Measurements from ENCODE around the gene HMGB1.

The HMGB1 gene

DNA sequence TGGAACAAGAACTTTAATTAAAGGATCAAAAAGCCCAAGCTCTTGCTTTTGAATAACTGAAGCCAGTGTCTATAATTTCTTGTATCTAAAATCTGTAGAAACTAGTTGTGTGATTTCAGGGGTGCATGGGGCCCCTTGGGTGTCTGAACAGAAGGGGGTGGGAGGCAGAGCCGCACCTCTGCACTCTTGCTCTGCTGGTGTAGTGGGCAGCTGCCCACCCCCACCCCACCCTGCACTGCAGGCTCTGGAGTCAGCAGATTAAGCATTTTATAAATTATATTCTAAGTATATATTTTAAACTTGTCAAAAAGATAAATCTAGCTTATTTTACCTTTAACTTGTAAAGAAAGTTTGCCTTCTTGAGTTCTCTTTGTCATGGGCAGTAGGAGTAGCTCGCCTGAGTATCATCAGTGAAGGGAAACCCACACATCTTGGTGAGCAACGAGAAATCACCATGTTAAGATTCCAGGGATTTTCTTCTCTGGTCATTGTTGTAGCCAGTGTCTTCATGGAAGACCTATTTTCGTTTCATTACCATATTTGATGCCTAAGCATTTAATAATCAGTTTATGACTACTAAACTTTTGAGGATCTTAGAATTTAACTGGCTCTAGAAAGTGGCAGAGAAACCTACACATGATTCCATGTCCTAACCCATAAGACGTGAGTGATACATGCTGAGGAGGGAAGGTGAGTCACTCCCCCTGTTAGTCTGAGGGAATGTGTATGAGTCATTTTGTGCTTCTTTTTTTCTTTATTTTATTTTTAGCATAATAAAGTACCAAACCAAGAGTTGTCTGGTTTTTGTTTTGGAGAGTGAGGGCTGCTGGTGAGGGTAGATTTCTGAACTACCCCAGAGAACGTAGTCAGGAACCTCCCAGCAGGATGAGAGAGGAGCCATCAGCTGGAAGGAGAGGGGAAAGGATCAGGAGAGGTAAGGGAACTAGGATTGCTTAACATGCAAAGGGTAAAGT is 35.7 kb downstream of the HMGB1 start:
- peak; percentile 40 to 54 for DNase-seq

DNA sequence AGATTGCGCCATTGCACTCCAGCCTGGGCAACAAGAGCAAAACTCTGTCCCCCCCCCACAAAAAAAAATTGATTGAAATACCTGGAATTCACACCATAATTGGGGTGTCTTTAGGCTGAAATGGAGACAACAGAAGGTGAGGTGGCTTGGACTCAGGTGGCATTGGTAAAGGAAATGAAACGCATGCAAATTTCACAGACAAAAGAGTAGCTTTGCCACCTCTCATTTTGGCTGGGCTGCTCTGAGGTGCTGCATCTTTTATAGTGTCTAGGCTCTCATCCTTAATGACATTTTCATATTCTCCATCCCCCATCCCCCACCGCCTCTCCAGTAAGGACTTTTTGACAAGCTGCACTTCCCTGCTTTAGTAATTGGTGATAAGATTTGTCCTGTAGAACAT is 36.5 kb downstream of the HMGB1 start:
- no peak for DNase-seq

DNA sequence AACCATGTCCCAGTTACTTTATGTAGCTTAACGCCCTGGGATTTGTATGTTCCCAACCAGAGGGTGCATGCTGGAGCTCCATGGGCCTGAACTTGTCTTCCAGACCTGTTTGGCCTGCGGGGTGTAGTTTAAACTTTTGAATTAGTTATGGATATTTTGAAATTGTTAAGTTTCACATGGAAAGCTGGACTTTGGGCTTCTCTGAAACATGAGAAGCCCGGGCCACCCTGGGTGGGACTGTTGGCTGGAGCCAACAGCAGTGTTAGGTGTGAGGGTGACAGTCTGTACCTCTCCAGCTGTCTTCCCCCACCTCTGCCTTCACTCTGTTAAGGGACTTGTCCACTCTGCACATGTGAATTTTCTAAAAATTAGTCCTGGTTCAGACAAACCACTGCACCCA is 41.8 kb downstream of the HMGB1 start:
- DNase-seq, result no peak

DNA sequence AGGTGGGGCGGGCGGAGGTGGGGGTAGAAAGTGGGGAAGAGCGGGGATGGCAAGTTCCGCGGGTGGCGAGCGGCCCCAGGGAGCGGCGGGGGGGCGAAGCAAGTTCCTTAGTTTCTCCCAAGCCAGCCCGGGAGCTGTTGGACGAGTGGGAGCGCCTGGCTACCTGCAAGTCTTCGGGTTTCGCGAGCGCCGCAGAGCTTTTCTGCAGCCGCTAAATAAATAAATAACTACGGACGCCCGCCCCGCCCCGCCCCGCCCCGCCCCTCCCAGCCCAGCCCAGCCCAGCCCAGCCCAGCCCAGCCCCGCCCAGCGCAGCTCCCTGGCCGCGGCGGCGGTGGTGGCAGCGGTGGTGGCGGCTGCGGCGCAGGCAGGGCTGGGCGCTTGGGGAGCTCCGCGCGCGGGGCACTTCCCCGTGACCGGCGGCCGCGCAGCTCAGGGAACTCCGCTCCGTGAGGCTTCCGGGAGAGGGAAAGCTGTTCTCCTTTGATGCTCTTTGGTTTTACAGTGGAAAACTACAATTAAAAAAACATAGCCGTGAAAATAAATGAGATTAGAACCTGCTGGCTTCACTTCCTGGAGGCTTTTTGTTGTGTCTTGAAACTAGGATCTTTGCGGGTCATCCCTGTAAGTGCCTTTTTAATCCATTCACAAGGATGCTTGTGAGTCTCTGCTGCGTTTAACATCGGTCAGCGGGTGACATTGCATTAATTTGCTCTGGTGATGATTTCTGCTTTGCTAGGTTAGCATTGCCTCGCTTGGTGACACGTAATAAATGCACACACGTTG is 43.5 kb downstream of the HMGB1 start, which contains the start of gene UBE2L5:
TSS of gene UBE2L5 (plus strand) at position 440 of the 786 bp plus-strand sequence. CDS start 5,498 bp downstream, outside the sequence.
- peak; percentile 44 to 68 for DNase-seq

DNA sequence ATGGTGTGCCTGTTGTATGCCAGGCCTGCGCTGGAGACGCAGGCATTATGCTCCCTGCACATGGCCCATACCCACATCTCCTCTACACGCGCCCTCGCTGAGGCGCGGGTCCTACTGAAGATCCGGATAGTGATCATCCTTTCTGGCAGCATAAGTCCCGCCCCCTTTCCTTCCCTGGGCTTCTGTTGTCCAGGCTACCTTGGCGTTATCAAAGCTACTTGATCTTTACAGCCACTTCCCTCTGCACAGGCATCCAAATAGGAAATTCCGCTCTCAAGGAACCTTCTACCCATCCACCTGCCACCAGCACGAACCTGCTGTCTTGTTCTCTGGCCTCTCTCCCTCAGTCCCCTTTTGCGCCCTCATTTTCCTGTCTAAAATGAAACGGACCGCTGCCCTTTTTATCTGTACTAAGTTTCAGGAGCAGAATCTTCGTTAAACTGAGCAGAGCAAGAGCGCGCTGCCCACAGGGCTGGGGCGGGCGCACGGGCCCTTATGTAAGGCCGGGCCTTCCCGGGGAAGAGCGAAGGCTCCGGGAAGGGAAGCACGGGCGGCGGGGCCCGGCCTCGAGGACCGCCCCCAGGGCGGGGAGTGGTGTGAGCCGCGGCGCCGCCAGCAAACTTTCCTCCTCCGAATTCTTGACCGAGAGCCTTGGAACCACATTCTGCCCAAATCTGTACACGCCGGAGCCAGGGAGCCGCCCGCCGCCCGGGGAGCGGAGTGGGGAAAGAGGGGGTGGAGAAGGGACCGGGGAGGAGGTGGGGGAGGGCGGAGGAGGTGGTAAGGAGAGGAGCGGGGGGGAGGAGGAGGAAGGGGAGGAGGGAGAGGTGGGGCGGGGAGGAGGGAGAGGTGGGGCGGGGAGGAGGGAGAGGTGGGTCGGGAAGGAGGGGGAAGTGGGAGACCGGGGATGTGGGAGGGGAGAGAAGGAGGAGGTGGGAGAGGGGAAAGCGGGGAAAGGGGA is 44.4 kb downstream of the HMGB1 start:
- peak; percentile 49 to 51 for DNase-seq

DNA sequence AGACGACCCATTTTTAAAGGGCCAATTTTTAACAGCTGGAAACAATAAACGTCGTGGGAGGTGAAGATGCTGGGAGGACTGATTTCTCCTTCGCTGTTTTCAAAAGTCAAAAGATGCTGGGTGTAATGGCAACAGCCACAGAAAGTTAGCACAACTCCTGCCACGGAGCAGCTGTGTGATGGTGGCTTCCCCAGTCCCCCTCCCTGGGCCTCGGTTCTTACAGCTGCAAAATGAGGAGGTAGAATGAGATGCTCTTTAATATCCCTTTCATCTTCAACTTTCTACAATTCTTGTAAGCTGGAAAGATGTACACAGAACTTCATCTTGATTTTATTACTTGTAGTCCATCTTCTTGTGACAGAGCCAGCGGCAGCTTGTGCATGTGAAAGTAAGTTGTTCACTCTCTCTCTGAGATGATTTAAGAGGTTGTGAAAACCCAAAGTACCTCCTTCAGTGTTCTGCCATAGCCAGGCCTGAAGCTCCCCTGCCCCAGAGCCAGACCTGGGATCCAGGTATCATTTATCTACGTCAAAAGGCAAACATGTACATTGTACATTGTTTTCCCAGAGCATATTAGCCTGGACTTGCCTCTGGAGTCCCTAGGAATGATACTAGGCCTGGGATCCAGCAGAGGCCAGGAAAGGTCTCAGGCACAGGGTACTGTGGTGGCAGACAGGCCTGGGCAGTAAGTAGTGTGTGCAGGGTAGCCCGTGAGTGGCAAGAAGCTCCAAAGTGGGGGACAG is 46.8 kb downstream of the HMGB1 start:
- DNase-seq, result no peak

DNA sequence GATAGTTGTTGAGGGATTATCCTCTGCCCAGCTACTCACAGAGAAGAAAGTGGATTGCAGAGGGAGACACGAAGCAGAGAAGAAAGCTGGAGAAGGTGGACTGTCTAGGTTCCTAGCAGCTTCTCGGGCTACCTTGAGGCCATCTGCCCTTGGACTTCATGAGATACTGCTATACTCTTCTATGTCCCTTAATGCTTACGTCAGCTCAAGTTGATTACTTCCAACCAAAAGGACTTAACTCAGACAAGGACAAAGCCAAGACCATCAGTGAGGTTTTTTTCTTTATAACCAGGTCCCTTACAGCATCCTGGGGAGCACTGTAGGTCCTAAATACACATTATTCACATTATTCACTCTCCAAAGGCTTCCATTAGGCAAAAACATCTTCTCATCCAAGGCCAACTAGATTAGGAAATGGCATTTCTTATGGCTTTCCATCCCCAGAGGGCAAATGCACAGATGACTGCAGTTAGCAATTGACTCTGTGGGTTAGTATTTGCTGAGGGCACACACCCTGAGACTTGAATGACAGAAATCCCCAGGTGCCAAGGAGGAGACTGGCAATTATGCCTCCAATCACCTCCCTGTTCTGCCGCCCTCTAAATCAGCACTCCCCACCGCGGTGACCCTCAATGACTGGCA is 47.5 kb downstream of the HMGB1 start:
- DNase-seq, result no peak

DNA sequence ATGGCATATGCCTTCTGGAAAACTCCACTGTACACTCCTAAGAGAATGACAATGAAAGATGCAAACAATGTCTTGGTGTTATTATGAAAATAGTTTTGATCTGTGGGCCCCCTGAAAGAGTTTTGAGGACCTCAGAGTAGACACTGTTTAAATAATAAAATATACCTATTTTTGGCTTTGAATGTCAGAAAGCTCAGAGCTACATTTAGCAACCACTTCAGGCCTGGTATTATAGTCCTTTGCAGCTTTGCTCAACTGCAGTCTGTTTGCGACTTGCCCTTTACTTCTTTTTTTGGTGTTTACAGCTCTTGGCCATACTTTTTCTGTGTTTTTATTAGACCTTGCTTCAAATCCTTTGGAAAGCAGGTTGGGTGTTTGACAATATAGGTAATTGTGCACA is 49.3 kb downstream of the HMGB1 start:
- no peak for DNase-seq

DNA sequence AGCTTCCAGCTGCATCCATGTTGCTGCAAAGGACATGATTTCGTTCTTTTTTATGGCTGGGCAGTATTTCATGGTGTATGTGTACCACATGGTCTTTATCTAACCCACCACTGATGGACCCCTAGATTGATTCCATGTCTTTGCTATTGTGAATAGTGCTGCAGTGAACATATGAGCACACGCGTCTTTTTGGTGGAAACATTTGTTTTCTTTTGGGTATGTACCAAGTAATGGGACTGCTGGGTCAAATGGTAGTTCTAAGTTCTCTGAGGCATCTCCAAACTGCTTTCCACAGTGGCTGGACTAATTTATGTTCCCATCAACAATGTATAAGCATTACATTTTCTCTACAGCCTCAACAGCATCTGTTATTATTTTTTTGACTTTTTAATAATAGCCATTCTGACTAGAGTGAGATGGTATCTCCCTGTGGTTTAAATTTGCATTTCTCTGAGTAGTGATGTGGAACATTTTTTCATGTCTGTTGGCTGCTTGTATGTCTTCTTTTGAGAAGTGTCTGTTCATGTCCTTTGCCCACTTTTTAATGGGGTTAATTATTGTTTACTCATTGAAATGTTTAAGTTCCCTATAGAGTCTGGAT is 50.2 kb downstream of the HMGB1 start:
- DNase-seq, result no peak

DNA sequence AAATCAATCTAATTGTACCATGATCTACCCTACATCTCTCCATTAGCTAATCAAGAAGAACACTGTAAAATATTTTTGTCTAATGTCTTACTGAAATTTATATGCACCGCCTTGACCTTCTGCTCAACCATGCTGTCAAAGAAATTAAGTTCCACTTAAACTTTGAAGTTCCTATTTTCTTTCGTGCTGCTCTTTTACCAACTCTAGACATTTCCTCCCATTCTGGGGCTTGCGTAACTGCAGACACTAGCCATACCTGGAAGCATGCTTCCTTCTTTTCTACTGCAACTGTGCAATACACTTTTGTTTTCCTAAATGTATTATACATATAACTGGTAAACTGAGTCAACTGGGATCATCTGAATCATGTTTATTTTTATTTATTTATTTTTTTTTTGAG is 51.9 kb downstream of the HMGB1 start:
- DNase-seq, result no peak

DNA sequence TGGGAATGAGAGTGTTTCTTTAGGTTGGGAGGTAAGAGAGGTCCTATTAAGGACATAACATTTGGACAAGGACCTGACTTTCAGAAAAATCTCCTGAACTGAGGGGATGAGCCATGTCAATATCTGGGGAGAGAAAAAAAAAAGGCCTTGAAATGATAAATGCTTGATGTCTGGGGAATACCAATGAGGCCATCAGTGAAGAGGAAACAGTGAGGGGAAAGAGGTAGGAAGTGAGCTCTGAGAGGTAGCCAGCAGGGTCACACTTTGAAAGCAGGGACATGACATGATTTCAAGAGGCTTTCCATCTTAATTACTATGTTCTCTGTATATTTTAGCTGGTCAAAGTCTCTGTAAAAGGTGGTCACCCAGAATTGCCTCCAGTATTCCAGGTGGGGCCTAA is 53.4 kb downstream of the HMGB1 start:
- no peak for DNase-seq

DNA sequence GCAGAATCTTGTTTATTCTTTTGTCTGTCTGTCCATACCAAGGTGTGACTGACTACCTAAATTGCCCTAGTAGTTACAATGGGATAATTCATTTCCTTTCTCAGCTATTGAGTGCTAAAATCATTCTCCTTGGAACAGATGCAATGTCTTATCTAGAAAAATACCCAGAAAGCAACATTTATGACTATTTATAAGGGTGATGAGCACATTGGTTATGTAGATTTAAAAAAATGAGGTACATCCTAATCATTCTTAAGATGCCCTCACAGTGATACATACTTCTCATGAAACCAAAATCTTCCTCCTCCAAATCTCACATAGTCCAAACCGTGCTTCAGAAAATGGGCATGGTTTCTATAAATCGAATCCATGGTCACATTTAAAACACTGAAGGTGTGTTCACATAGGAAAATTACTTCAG is 55.0 kb downstream of the HMGB1 start:
- no peak for DNase-seq

DNA sequence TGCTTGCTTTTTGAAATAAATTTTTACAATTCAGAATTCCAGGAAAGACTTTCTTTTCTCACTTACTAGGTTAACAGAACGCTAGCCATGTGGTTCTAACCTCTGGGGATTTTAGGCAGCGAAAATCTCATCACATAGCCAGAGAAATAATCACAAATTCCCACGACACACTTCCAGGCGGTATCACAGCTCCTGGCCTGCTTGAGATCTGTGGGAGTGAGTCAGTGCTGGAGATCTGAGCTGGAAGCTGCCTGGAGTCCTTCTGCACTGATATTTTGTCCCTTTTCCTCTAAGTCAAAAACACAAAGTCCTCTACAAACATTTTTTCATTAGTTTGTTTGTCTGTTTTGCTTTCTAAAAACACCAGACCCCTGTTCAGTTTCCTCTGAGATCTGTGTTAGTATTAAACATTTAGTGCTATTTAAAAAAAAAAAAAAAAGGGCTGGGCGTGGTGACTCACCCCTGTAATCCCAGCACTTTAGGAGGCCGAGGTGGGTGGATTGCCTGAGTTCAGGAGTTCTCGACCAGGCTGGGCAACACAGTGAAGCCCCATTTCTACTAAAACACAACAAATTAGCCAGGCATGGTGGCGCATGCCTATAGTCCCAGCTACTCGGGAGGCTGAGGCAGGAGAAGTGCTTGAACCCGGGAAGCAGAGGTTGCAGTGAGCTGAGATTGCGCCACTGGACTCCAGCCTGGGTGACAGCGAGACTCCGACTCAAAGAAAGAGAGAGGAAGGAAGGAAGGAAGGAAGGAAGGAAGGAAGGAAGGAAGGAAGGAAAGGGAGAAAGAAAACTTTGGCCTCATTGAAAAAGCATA is 55.6 kb downstream of the HMGB1 start:
- DNase-seq, result no peak

DNA sequence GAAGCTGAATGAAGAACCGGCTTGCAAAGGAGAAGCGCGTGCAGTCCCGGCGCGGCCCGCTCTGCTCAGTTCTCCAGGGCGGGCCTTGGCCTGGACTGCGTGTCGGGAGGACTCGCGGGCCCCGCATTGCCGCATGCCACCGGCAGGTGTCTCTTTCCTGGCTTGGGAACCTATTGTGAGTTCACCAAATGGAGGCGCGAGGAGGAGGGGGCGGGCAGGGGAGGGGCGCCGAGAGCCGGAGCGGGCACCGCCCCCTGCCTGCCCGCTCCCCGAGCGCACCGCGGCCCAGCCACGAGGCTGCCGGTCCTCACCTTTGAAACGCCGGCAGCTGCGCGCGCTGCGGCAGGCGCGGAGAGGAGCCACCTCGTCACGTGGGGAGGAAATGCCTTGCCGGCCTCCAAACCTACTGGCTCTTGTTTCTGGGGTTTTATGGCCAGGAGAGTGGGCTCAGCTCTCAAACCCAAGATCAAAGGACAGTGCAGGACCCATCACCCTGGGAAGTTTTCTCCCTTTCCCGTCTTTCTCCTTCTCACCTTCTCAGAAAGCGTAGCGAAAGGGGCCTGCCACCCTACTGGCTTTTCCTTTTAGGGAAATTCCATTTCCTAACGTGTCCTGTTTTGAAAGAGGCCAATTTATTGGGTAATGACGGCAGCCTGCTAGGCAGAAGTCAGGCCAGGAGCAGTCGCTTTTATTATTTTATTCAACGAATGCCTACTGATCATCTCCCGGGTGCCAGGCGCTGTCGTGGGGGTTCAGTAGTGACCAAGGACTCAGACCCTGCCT is 57.2 kb downstream of the HMGB1 start:
- peak; percentile 91 to 94 for DNase-seq

DNA sequence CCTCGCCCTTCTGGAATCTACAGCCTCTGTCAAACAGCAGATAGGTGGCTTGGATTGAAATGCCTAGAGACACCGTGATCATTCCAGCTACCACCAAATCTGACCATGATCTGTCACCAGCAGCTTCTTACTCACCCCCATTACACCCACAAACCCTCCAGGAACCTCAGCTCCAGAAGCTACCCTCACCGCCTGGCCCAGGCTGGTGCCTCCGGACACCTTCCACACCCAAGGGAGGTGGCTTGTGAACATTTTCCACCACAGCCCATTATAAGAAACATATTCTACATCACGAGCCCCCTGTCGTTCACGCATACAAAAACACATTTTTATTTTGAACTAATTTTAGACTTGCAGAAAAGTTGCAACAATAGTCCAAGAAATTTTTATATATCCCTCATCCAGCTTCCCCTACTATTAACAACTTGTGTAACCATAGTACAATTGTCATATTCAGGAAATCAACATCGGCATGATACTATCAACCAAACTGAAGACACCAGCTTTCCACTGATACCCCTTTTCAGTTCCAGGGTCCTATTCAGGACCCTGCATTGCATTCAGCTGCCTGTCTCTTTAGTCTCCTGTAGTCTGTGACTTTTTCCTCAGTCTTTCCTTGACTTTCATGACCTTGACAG is 58.8 kb downstream of the HMGB1 start:
- DNase-seq, result no peak

All from activated CD4-positive, alpha-beta T cell treated with anti-CD3 and anti-CD28 coated beads for 4 hours (primary cell).